Small intestine (tissue), 7 donors: ENCODE results near the gene DHX16. TPM values are rescaled to one million over a fixed set of nuclear protein-coding genes. Genes with fewer than 3 reads are reported as not detected.

Experiments
- DNase-seq, 2 donors: peaks; one replicate each; pipeline versions ENCODE4 v3.0.0 to v3.0.0-alpha.2; 2013
- FAIRE-seq: peaks from 2 replicates; lab custom pipeline; 2012; peaks lifted over from hg19 to GRCh38; lab: Jason Lieb, UNC
- H3K27ac ChIP-seq, 3 donors: one replicate each; pipeline ENCODE4 v1.5.1; 2013; ENCODE audit warnings: low read length in 2 of 3, mild to moderate bottlenecking in 2 of 3, control low read depth in 1 of 3, inconsistent platforms in 1 of 3, low read depth in 1 of 3, moderate library complexity in 1 of 3
- H3K27me3 ChIP-seq, 3 donors: one replicate each; pipeline ENCODE4 v1.6.1; 2013; ENCODE audit warnings: low read length in 3 of 3, inconsistent platforms in 1 of 3; ENCODE audit not compliant: control insufficient read depth in 3 of 3, insufficient read depth in 3 of 3
- H3K36me3 ChIP-seq, 3 donors: one replicate each; pipeline ENCODE4 v1.6.1; 2013; ENCODE audit warnings: low read length in 3 of 3, inconsistent platforms in 1 of 3, low read depth in 1 of 3, mild to moderate bottlenecking in 1 of 3, moderate library complexity in 1 of 3; ENCODE audit not compliant: control insufficient read depth in 3 of 3, insufficient read depth in 2 of 3
- H3K4me1 ChIP-seq, 3 donors: one replicate each; pipeline ENCODE4 v1.6.1; 2013; ENCODE audit warnings: low read length in 2 of 3, inconsistent platforms in 1 of 3, low read depth in 1 of 3, mild to moderate bottlenecking in 1 of 3, moderate library complexity in 1 of 3; ENCODE audit not compliant: control insufficient read depth in 3 of 3, insufficient read depth in 2 of 3
- H3K4me3 ChIP-seq, 3 donors: one replicate each; pipeline ENCODE4 v1.5.1; 2013; ENCODE audit warnings: low read length in 3 of 3, control low read depth in 1 of 3, inconsistent platforms in 1 of 3, low read depth in 1 of 3, mild to moderate bottlenecking in 1 of 3, moderate library complexity in 1 of 3
- H3K9me3 ChIP-seq, 2 donors: one replicate each; pipeline ENCODE4 v1.6.1; 2013; ENCODE audit warnings: low read depth in 1 of 2, low read length in 1 of 2; ENCODE audit not compliant: control insufficient read depth in 2 of 2, insufficient read depth in 1 of 2
- WGBS, 3 donors: extraction: QIAGEN DNeasy Blood & Tissue Kit; methylation state at CpG; one replicate each; pipeline ENCODE4 v1.1.7; 2013; 5-methylcytosine and 5-hydroxymethylcytosine counted together
- polyA plus RNA-seq, 4 donors: library from polyadenylated mRNA; stranded (reverse) in 3 of 4; unstranded in 1 of 4; fragments of 200-250 nt in 3 of 4; fragments of 120-200 nt in 1 of 4; gene quantifications; one replicate each; pipeline versions ENCODE4 v1.2.1 to v1.2.3, GENCODE V29; 2013
- donor health status: healthy with polysubstance abuse.
- donor health status: control.
- donor health status: control.
- donor health status: Bipolar disorder and iron deficiency.
- donor health status: healthy.

The DHX16 gene
- polyA plus RNA-seq, 4 donors, result 27.5 to 82.5 (median 51.4) TPM

DNA sequence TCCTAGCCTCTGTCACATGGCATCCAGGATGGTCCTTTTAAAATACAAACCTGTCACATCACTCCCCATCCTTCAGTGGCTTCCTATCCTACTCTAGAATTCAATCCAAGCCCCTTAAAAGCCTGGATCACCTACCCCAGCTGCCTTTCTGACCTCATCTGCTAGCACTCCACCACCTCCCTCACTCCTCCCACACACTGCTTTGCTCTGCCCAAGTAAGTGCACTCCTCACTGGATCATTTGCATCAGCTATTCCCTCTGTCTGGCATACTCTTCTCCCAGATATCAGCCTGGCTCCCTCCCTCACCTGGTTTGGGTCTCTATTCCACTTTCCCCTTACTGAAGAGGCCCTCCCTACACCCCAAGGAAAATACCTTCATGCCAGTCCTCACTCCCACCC is 15.4 kb downstream of the DHX16 start:
- H3K4me3 ChIP-seq, result no peak overlapping the region
- H3K4me1 ChIP-seq, result no peaks in the 10 kb centered on the region
- no peak for FAIRE-seq
- no peak overlapping the region for H3K27ac ChIP-seq
- H3K27me3 ChIP-seq, result no peaks in the 10 kb centered on the region
- no peak for DNase-seq
- H3K36me3 ChIP-seq, result peaks cover 35 to 92% (median 46%) of the 10 kb centered on the region in 3 donors
- H3K9me3 ChIP-seq, result no peaks in the 10 kb centered on the region

DNA sequence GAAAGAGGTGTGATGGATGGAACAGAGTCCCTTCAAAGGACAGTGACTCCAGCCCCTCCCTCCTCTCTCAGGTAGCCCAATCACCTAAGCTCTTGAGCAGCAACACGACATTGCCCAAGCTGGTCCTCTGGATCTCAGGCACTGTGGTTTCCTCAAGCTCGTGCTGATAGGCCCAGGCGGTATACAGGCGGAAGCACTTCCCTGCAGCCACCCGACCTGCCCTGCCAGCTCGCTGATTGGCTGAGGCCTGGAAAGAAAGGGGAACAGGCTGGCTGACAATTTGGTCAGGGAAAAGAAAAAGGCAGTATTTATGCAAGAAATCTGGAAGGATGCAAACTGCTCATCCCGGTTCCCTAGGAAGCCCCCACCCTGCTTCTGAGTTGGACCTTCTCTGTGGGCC is 16.3 kb downstream of the DHX16 start:
- Histone ChIP-seq H3K27ac (no peak overlapping the region), H3K36me3 (peaks cover 28 to 89% (median 40%) of the 10 kb centered on the region in 3 donors), H3K4me1 (no peaks in the 10 kb centered on the region), H3K9me3 (no peaks in the 10 kb centered on the region), H3K27me3 (no peaks in the 10 kb centered on the region), H3K4me3 (no peak overlapping the region)
- 71 to 82% (median 79%) methylated on average over 7 of the region's 7 CpGs for WGBS, 3 donors
- FAIRE-seq (no peak), DNase-seq (no peak)

DNA sequence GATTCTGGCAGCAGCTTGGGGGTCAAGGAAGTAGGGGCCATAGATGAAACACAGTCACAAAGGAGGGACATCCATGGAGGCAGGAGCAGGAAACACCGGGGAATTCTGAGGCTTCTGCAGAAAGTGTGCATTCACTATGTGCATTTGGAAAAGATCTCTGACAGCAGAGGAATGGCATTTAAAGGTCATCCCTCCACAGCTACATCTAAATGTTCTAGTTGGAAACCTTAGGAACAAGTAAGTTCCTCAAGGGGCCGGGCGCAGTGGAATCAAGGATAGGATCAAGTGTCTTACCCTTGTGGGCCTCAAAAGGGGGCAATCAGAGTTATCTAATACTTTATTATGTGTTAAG is 17.1 kb downstream of the DHX16 start:
- 97 to 100% (median 99%) methylated on average over 3 of the region's 3 CpGs for WGBS, 3 donors
- FAIRE-seq (no peak), DNase-seq (no peak)
- Histone ChIP-seq H3K4me3 (no peak overlapping the region), H3K27me3 (no peaks in the 10 kb centered on the region), H3K9me3 (no peaks in the 10 kb centered on the region), H3K27ac (no peak overlapping the region), H3K36me3 (peaks cover 30 to 91% (median 37%) of the 10 kb centered on the region in 3 donors), H3K4me1 (no peaks in the 10 kb centered on the region)

DNA sequence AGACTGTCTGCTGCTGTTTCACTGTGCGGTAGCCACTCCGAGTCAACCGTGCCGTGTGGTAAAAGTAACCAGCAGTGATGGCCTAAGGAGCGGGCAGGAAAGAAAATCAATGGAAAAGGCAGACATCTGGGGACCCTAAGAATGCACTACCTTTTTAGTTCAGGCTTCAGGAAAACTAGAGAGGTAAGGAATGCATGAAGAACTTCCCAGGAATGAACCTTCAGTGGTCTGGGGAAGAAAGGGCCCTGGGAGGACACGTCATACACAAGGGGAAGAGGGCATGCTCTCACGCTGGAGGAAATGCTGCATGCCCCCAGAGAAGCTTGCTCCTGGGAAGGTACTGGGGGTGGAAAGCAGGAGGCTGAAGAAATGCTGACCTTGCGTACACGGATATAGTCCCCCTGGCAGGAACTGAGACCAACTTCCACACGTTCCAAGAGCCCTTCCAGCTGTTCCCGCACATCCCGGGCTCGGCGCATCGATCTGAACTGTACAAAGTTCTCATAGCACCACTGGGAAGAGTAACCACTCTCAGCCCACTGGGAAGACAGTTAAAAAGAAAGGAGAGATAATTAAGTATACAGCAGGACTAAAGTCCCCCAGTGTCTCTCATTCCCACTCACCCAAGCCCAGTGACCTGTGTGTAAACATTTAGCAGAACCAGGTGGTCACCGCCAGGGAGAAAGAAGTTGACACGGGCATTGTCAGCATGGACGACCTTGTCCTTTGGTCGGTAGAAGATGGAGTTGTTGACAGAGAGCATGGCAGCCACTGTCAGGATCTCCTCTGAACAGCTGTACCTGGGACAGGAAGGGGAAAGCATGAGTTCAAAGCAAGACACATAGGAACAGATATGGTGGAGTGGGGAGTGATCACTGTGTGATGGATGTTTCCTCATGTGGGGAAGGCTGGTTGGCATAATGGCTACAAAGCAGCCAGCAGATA is 17.7 kb downstream of the DHX16 start:
- no peak overlapping the region for H3K27ac ChIP-seq
- DNase-seq (no peak), FAIRE-seq (no peak)
- WGBS, 3 donors, result 87 to 91% (median 88%) methylated on average over 19 of the region's 19 CpGs
- no peak overlapping the region for H3K4me3 ChIP-seq
- H3K27me3 ChIP-seq, result no peaks in the 10 kb centered on the region
- H3K4me1 ChIP-seq, result no peaks in the 10 kb centered on the region
- no peaks in the 10 kb centered on the region for H3K9me3 ChIP-seq
- peaks cover 30 to 91% (median 35%) of the 10 kb centered on the region in 3 donors for H3K36me3 ChIP-seq

DNA sequence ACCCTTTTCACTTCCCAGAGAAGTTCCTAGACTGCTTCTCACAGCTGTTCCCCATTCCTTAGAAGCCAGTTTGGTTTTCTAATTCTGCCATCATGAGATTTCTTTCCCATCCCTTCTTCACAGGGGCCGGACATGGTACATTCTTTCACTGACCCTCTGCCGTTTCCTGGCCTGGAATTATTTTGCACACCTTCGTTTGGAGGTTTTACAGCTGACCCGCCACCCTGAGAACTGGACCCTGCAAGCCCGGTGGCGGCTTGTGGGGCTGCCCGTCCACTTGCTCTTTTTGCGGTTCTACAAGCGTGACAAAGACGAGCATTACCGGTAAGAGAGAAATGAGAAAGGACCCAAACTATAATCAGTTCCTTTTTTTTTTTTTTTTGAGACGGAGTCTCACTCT is 21.7 kb downstream of the DHX16 start:
- Histone ChIP-seq H3K9me3 (no peaks in the 10 kb centered on the region), H3K27ac (no peak overlapping the region), H3K4me3 (no peak overlapping the region), H3K36me3 (peaks cover 15 to 66% (median 16%) of the 10 kb centered on the region in 3 donors), H3K4me1 (peaks cover 0 to 6% (median 0%) of the 10 kb centered on the region in 3 donors), H3K27me3 (no peaks in the 10 kb centered on the region)
- no peak for FAIRE-seq
- no peak for DNase-seq
- 88 to 94% (median 92%) methylated on average over 11 to 12 of the region's 12 CpGs for WGBS, 3 donors

DNA sequence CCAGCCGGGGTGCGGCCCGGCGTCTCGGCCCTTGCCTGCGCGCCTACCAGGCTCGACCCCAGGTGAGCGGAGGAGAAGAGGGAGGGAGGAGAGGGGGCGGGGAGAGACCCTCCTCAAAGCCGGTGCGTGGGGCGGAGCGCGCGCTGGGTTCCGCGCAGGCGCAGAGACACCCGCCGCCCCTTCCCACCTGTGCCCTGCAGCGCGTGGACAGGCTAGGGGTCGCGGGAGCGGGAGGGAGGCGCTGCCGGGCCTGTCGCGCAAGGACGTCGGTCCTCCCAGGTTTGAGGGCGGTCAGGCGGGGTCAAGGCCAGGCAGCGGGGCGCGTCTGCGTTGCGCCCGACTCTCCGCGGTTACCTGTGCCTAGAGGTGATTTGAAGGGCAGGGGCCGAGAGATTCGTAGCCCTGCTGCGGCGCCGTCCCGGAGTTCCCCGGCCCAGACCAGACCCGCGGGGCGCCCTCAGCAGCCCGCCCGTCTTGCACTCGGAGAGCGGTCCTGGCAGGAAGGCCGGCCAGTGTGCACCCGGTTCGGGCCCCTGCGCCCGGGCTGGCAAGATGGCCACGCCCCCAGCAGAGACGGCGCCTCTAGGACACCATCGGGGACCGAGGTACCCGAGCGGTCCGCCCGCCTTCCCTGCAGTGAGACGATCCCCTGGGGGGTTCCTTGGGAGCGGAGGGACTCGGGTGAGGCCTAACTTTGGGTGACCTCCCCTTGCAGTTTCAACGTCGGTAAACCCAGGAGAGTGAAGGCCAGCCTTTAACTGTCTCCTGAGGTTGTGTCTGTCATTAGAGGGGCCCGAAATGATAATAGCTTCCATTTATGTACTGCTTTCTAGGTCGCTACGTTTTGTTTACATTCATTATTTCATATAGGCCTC is 25.3 kb downstream of the DHX16 start:
- peak overlapping the region; percentile 63 to 92 (median 71) for H3K4me3 ChIP-seq
- H3K4me1 ChIP-seq, result peaks cover 0 to 24% (median 2%) of the 10 kb centered on the region in 3 donors
- no peaks in the 10 kb centered on the region for H3K9me3 ChIP-seq
- H3K27ac ChIP-seq, result peak overlapping the region; percentile 93 to 99 (median 97)
- peaks cover under 1 to 55% (median 8%) of the 10 kb centered on the region in 3 donors for H3K36me3 ChIP-seq
- DNase-seq (peak; percentile 72 to 89), FAIRE-seq (no peak)
- no peaks in the 10 kb centered on the region for H3K27me3 ChIP-seq
- 0% methylated on average over 55 to 78 of the region's 78 CpGs for WGBS, 3 donors

DNA sequence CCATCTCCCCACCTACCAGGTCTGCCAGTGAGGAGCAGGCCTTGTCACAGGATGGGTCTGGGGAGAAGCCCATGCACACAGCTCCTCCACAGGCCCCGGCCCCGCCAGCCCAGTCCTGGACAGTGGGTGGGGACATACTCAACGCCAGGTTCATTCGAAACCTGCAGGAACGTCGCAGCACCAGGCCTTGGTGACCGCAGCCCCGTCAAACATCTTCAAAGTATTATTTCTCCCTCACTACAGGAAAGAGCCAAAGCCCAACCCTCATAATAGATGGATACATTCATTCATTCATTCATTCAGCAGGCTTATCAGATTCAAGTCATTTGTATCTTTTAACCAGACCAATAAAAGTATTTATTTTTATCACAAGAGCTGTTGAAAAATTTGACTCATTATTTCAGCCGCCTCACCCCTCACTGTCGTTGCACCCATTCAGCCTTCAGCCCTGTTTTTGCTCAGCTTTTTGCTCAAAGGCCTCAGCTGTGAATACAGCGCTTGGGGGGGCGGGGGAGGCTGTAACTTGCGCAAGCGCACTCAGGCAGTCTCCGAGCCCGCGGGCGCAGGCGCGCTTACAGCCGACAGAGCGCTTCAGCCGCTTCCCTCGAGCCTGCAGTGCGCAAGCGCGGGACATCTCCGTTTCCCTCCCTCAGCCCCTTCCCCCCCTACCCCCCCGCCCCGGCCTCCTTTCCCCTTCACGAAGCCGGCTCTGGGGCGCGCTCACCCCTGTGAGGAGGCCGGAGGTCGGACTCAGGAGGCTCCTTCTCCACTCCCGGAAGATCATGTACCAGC is 26.2 kb downstream of the DHX16 start, which contains the start of gene C6orf136:
C6orf136 (plus strand) TSS at position 684 of the 792 bp plus-strand sequence; CDS start at position 783, 99 bp downstream.
- FAIRE-seq, result no peak

More for the DNA sequence above, 26.2 kb downstream of the DHX16 start, which contains the start of gene C6orf136:
- peak; percentile 94 for DNase-seq
- Histone ChIP-seq H3K4me1 (peaks cover 0 to 24% (median 2%) of the 10 kb centered on the region in 3 donors), H3K4me3 (peak within 1 kb of the TSS; percentile 63 to 92 (median 71)), H3K27ac (peak within 1 kb of the TSS; percentile 93 to 99 (median 97)), H3K27me3 (no peaks in the 10 kb centered on the region), H3K9me3 (no peaks in the 10 kb centered on the region), H3K36me3 (peaks cover 3 to 57% (median 8%) of the 10 kb centered on the region in 3 donors)
- WGBS, 3 donors, result 8 to 11% (median 9%) methylated on average over 30 to 37 of the region's 37 CpGs
